Activated T-helper 2 cell treated with anti-CD3 and anti-CD28 coated beads, Interferon-gamma antibody, Interleukin-2, Interleukin-4, amounts not matched to agents 10 μg/mL and 5 μg/mL and 100 μg/mL, durations not matched to agents 14 hours and 24 hours and 36 hours (primary cell): ENCODE results near the gene ABCA2. TPM values are rescaled to one million over a fixed set of nuclear protein-coding genes. Genes with fewer than 3 reads are reported as not detected.

Source experiments
- DNase-seq: peaks from one replicate; pipeline ENCODE4 v3.0.0; 2021; ENCODE audit warnings: low spot score
- H3K27ac Mint-ChIP-seq: one replicate; pipeline ENCODE4 v1.8.0; 2021; ENCODE audit warnings: mixed read lengths
- H3K27me3 Mint-ChIP-seq: one replicate; pipeline ENCODE4 v1.8.0; 2021; ENCODE audit warnings: low read depth, mixed read lengths
- H3K36me3 Mint-ChIP-seq: one replicate; pipeline ENCODE4 v1.8.0; 2021; ENCODE audit warnings: low read depth, mixed read lengths
- H3K4me1 Mint-ChIP-seq: one replicate; pipeline ENCODE4 v1.8.0; 2021; ENCODE audit warnings: low read depth, mixed read lengths
- H3K4me3 Mint-ChIP-seq: one replicate; pipeline ENCODE4 v1.8.0; 2021; ENCODE audit warnings: low read depth, mild to moderate bottlenecking, moderate library complexity, mixed read lengths
- H3K9me3 Mint-ChIP-seq: one replicate; pipeline ENCODE4 v1.8.0; 2021; ENCODE audit warnings: mixed read lengths
- intact Hi-C: fragments of 100-400 bp; cut with micrococcal nuclease; formaldehyde crosslinking; loops from one replicate; pipeline ENCODE4 v1.15.1; 2023
- total RNA-seq: library from RNA; stranded (reverse); gene quantifications from 2 replicates; pipeline ENCODE4 v1.2.3, GENCODE V29; 2022

ABCA2 gene, protein sequence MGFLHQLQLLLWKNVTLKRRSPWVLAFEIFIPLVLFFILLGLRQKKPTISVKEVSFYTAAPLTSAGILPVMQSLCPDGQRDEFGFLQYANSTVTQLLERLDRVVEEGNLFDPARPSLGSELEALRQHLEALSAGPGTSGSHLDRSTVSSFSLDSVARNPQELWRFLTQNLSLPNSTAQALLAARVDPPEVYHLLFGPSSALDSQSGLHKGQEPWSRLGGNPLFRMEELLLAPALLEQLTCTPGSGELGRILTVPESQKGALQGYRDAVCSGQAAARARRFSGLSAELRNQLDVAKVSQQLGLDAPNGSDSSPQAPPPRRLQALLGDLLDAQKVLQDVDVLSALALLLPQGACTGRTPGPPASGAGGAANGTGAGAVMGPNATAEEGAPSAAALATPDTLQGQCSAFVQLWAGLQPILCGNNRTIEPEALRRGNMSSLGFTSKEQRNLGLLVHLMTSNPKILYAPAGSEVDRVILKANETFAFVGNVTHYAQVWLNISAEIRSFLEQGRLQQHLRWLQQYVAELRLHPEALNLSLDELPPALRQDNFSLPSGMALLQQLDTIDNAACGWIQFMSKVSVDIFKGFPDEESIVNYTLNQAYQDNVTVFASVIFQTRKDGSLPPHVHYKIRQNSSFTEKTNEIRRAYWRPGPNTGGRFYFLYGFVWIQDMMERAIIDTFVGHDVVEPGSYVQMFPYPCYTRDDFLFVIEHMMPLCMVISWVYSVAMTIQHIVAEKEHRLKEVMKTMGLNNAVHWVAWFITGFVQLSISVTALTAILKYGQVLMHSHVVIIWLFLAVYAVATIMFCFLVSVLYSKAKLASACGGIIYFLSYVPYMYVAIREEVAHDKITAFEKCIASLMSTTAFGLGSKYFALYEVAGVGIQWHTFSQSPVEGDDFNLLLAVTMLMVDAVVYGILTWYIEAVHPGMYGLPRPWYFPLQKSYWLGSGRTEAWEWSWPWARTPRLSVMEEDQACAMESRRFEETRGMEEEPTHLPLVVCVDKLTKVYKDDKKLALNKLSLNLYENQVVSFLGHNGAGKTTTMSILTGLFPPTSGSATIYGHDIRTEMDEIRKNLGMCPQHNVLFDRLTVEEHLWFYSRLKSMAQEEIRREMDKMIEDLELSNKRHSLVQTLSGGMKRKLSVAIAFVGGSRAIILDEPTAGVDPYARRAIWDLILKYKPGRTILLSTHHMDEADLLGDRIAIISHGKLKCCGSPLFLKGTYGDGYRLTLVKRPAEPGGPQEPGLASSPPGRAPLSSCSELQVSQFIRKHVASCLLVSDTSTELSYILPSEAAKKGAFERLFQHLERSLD (N-terminal part only)
- total RNA-seq, result 27.4 and 31.4 TPM in 2 replicates

DNA sequence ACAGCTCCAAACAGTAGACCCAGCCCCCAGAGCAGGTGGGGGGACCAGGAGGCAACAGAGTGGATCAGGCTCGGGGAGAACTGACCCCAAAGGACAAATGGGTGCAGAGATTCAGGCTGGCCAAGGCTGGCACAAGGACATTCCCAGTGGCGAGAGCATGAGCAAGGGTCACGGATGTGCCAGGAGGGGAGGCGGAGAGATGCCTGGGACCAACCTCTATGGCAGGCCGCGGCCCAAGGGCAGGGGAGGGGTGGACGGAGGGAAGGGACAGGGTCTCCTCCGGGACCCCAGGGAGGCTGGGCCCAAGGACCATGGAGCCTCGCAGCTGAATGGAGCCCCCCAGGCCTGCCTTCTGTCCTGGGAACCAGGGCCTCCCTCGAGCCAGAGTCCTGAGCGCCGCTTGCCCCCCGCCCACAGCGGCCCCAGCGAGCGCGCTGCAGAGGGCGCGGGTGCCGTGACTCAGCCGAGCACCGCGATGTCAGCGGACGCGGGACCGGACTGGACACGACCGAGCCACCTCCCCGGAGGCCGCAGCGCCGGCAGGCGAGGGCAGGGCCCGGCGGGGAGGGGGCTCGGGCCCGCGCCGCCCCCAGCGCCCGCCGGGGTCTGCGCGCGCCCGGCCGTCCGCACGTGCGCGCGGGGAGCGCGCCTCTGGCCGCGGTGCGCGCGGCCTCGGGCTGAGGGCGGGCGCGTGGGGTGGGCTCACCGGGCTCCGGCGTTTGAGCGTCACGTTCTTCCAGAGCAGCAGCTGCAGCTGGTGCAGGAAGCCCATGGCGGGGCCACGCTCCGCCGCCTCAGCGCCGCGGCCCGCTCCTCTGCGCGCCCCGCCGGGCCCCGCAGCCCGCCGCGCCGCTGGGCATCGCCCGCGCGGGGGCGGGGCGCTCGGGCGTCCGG is at the start of gene ABCA2:
Gene ABCA2 (minus strand): TSS at position 869 of the 894 bp plus-strand sequence. CDS start 97 bp downstream, at position 772.
- H3K4me1 Mint-ChIP-seq, result peaks cover 26% of the 10 kb centered on the region
- H3K9me3 Mint-ChIP-seq, result no peaks in the 10 kb centered on the region
- H3K4me3 Mint-ChIP-seq, result peak within 1 kb of the TSS; percentile 79
- peak within 1 kb of the TSS; percentile 52 for H3K27ac Mint-ChIP-seq
- no peak for DNase-seq
- intact Hi-C loops, result loop anchor here (5.0 kb wide), 1 partner anchor 35 kb away; the partner anchor contains the start of gene PAXX
- H3K27me3 Mint-ChIP-seq, result peaks cover 2% of the 10 kb centered on the region
- H3K36me3 Mint-ChIP-seq, result no peaks in the 10 kb centered on the region

- intact Hi-C loops, result no loop called here
Measured at GRCh38 chr9:137077010-137077747, 49.1 kb upstream of the ABCA2 start, which contains the start of gene UAP1L1. TSS of gene UAP1L1 (plus strand) at chr9:137077517. CDS start at chr9:137077533, 16 bp downstream.

DNA sequence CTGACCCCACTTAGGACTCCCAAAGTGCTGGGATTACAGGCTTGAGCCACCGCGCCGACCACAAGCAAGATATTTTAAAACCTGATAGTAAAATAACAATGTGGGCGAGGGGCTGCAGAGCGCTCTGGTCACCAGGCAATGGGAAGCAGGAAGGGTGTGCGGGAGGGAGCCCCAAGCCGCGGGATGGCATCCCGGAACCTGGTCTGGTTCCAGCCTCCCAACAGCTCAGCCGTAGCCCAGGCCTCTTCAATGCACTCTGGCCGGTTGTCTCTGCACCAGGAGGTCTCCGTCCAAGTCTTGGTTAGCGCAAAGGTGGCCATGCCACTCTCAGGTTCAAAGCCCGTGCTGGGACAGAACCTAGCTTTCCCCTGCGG is 48.6 kb upstream of the ABCA2 start:
- intact Hi-C loops, result no loop called here
- H3K9me3 Mint-ChIP-seq, result no peaks in the 10 kb centered on the region

More at GRCh38 chr9:137077010-137077747, 49.1 kb upstream of the ABCA2 start, which contains the start of gene UAP1L1:
- peaks cover under 1% of the 10 kb centered on the region for H3K4me1 Mint-ChIP-seq
- DNase-seq, result peak; percentile 62
- H3K9me3 Mint-ChIP-seq, result no peaks in the 10 kb centered on the region
- H3K27me3 Mint-ChIP-seq, result no peaks in the 10 kb centered on the region
- H3K4me3 Mint-ChIP-seq, result peak within 1 kb of the TSS; percentile 74
- peaks cover 15% of the 10 kb centered on the region for H3K36me3 Mint-ChIP-seq
- H3K27ac Mint-ChIP-seq, result peak within 1 kb of the TSS; percentile 28

DNA sequence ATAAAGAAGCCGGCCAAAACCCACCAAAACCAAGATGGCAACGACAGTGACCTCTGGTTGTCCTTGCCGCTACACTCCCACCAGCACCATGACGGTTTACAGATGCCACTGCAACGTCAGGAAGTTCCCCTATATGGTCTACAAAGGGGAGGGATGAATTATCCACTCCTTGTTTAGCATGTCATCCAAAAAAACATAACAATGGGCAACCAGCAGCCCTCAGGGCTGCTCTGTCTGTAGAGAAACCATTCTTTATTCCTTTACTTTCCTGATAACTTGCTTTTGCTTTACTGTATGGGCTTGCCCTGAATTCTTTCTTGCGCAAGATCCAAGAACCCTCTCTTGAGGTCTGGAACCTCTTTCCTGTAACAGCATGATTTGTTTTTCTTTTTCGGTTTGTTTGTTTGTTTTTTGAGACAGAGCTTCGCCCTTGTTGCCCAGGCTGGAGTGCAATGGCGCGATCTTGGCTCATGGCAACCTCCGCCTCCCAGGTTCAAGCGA is 47.3 kb upstream of the ABCA2 start:
- no peak for DNase-seq
- no peak overlapping the region for H3K27ac Mint-ChIP-seq
- H3K9me3 Mint-ChIP-seq, result no peaks in the 10 kb centered on the region
- no peak overlapping the region for H3K4me3 Mint-ChIP-seq
- H3K27me3 Mint-ChIP-seq, result no peaks in the 10 kb centered on the region
- H3K4me1 Mint-ChIP-seq, result peaks cover 11% of the 10 kb centered on the region
- H3K36me3 Mint-ChIP-seq, result peaks cover 6% of the 10 kb centered on the region
- intact Hi-C loops, result no loop called here

More for the DNA sequence above, 48.6 kb upstream of the ABCA2 start:
- H3K27ac Mint-ChIP-seq, result no peak overlapping the region
- DNase-seq, result no peak
- H3K4me3 Mint-ChIP-seq, result peak overlapping the region; percentile 64
- peaks cover 3% of the 10 kb centered on the region for H3K4me1 Mint-ChIP-seq
- no peaks in the 10 kb centered on the region for H3K27me3 Mint-ChIP-seq
- peaks cover 9% of the 10 kb centered on the region for H3K36me3 Mint-ChIP-seq

DNA sequence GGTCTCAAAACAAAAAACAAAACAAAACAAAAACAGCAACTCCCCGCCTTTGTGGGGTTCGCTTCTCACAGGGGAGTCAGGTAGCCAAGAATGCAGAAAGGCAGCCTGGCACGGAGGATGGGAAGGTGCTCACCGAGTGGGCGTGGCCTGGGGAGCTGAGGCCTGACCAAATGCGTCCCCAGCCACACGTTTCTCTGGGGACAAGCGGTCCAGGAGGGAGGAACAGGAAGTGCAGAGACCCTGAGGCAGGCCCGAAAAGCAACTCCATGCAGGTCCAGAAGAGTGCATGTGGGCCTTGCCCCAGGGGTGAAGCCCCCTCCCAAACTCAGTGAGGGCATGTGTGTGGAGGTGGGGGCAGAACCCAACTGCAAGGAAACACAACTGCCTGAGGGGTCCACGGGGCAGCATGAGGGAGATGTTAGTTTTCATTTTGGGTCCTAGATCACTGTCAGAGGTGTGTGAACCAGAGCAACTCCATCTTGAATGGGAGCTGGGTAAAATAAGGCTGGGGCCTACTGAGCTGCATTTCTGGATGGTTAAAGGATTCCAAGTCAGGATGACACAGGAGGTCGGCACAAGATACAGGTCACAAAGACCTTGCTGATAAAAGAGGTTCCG is 46.7 kb upstream of the ABCA2 start:
- intact Hi-C loops, result no loop called here

GRCh38 chr9:137073992-137074399 is 46.0 kb upstream of the ABCA2 start:
- intact Hi-C loops, result no loop called here
- DNase-seq, result no peak
- Mint-ChIP-seq H3K27me3 (no peaks in the 10 kb centered on the region), H3K4me3 (no peak overlapping the region), H3K36me3 (no peaks in the 10 kb centered on the region), H3K27ac (no peak overlapping the region), H3K9me3 (no peaks in the 10 kb centered on the region), H3K4me1 (peaks cover 11% of the 10 kb centered on the region)

More for the DNA sequence above, 46.7 kb upstream of the ABCA2 start:
- H3K4me3 Mint-ChIP-seq, result peak overlapping the region; percentile 52
- H3K4me1 Mint-ChIP-seq, result peaks cover 11% of the 10 kb centered on the region
- DNase-seq, result no peak
- H3K9me3 Mint-ChIP-seq, result no peaks in the 10 kb centered on the region
- no peaks in the 10 kb centered on the region for H3K27me3 Mint-ChIP-seq
- peaks cover 2% of the 10 kb centered on the region for H3K36me3 Mint-ChIP-seq
- H3K27ac Mint-ChIP-seq, result no peak overlapping the region

- H3K36me3 Mint-ChIP-seq, result no peaks in the 10 kb centered on the region
- peak overlapping the region; percentile 72 for H3K27ac Mint-ChIP-seq
- H3K4me1 Mint-ChIP-seq, result peaks cover 18% of the 10 kb centered on the region
- no peaks in the 10 kb centered on the region for H3K27me3 Mint-ChIP-seq
- H3K9me3 Mint-ChIP-seq, result no peaks in the 10 kb centered on the region
- no peak for DNase-seq
- peak overlapping the region; percentile 83 for H3K4me3 Mint-ChIP-seq
- intact Hi-C loops, result no loop called here
Measured at GRCh38 chr9:137071282-137071681, 43.2 kb upstream of the ABCA2 start.

DNA sequence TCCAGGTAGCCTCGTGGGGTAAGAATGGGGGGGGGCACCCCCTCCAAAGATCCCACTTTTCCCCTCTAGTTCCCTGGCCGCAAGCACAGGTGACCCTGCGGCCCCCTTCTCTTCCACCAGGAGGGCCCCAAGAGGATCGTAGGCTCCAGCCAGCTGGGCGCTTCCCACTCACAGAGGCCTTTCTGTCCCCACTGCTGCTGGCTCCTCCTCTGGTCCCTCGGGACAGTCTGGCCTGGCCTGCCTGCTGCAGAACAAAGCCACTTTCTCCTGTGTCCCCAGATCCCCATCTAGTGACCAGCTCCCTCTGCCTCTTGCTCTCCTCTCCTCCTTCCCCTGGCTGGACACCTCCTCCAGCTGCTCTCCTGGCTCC is 42.9 kb upstream of the ABCA2 start:
- Mint-ChIP-seq H3K36me3 (no peaks in the 10 kb centered on the region), H3K27ac (peak overlapping the region; percentile 72)
- intact Hi-C loops, result loop anchor here (1.0 kb wide), 2 partner anchors 15 to 25 kb away; partner anchors contain the start of genes MAN1B1 and NPDC1

GRCh38 chr9:137070201-137070905 is 42.3 kb upstream of the ABCA2 start, which contains the start of gene SAPCD2:
TSS of gene SAPCD2 (minus strand) at chr9:137070557. CDS start at chr9:137070460, 97 bp downstream.
- peak within 1 kb of the TSS; percentile 72 for H3K27ac Mint-ChIP-seq
- peak within 1 kb of the TSS; percentile 83 for H3K4me3 Mint-ChIP-seq
- no peaks in the 10 kb centered on the region for H3K9me3 Mint-ChIP-seq
- no peaks in the 10 kb centered on the region for H3K27me3 Mint-ChIP-seq
- peak; percentile 87 for DNase-seq
- intact Hi-C loops, result loop anchor here (1.0 kb wide), 2 partner anchors 16 to 24 kb away; partner anchors contain the start of genes MAN1B1 and NPDC1
- H3K36me3 Mint-ChIP-seq, result no peaks in the 10 kb centered on the region
- H3K4me1 Mint-ChIP-seq, result peaks cover 18% of the 10 kb centered on the region

More for the DNA sequence above, 42.9 kb upstream of the ABCA2 start:
- H3K9me3 Mint-ChIP-seq, result no peaks in the 10 kb centered on the region
- peak overlapping the region; percentile 83 for H3K4me3 Mint-ChIP-seq
- H3K27me3 Mint-ChIP-seq, result no peaks in the 10 kb centered on the region
- peaks cover 18% of the 10 kb centered on the region for H3K4me1 Mint-ChIP-seq
- no peak for DNase-seq
